Measurements from ENCODE around the gene FRMD4A. TPM values are rescaled to one million over a fixed set of nuclear protein-coding genes. Genes with fewer than 3 reads are reported as not detected.
"Not testable (repeated sequence)": the region's sequence is repeated elsewhere in the genome, so short reads cannot be mapped to it uniquely, and the experiment has no call there.

The FRMD4A gene
- total RNA-seq, 1 donor from 2014 or later: 23.0 TPM

- peak; percentile 47 for DNase-seq (ENCODE audit: low read depth)
These were observed 86.6 kb downstream of the FRMD4A start for GRCh38 chr10:14244147-14244546.

- DNase-seq (ENCODE audit: low read depth): no peak
These were observed 87.5 kb downstream of the FRMD4A start for GRCh38 chr10:14243221-14243620.

GRCh38 chr10:14241196-14241595 lies 89.5 kb downstream of the FRMD4A start:
- no peak for DNase-seq (ENCODE audit: low read depth)

DNA sequence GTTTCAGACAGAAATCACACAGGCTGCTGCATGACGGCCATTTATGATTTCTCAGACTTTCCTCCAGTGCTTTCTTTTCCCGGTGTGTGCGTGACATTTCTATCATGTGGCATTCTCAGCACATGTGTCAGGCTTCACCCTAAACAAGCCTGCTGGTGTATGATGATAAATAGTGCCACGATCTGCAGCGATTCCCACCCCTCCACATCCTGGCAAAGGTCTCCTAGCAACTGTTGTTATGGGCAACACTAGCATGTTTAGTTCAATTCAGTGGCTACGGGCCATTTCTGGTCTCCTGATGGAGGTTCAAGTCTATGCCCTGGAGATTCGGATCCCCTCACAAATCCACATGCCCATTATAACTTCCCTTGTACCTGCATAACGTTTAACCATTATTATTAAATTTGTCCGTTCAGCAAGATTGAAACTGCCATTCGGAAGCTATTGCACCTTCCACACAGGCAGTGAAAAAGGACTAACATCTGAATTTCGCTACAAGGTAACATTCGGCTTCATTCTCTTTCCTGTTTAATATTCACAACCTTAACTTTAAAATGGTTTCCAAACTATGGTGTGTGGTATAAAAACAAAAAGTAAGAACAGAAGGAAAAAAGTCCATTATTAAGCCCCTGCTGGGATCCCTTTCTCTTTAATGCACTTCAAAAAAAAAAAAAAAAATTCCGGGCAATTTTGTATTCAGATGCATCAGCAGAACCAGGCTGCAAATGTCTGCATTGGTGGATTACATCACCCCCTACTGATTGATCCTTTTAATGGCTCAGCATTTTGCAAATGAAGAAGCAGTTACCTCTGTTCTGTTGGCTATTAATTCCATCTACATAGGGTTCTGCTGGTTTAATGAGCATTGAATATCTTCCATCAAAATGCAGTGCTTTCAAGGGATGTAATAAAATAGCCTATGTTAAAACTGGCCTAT lies 90.2 kb downstream of the FRMD4A start:
- no peak for DNase-seq (ENCODE audit: low read depth)

GRCh38 chr10:14238659-14239058 lies 92.1 kb downstream of the FRMD4A start:
- not testable (repeated sequence) for DNase-seq (ENCODE audit: low read depth)

DNA sequence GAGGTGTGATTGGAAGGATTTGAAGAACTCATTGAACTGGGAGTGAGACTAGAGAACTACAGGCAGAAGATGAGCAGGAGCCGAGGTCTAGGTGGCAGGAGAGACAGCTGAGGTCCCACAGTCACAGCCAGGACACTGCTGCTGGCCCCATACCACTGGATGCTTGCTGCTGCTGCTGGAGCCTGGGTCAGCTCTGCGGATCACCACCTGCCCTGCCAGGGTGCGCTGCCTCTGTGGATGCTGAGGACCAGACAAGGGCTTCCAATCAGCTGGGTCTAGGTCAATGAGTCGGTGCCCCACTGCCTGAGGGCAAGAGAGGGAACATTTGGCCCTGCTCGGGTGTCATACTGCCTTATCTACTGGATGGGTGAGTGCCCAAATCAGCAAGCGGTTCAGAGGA lies 94.4 kb downstream of the FRMD4A start:
- no peak for DNase-seq (ENCODE audit: low read depth)

DNA sequence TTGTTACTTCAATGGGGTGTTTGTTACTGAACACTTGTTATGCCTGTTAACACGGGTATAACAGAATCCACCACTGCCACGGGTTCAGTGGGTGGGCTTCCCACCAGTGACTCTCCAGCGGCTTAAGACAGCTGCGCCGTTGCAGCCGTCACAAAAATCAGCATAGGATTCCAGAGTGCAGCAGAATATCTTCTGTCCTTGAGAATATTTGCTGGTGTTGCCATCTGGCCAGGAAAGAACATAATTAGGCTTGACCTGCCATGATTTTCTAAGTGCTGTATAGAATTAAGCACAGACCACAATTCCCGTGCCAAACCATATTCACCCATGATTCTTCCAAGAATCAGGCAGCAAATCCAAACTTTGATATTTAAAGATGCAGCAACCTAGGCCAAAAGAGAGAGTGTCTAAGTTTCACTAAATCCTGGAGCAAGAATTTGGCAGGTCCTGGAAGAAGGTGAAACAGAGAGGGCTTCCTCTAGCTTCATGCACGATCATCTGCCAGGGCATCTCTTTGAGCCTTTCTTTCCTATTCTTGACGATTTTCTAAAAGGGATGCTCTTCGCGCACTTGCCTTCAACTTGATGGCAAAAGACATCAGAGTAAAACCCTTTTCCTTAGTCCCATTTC lies 95.0 kb downstream of the FRMD4A start:
- no peak for DNase-seq (ENCODE audit: low read depth)

DNA sequence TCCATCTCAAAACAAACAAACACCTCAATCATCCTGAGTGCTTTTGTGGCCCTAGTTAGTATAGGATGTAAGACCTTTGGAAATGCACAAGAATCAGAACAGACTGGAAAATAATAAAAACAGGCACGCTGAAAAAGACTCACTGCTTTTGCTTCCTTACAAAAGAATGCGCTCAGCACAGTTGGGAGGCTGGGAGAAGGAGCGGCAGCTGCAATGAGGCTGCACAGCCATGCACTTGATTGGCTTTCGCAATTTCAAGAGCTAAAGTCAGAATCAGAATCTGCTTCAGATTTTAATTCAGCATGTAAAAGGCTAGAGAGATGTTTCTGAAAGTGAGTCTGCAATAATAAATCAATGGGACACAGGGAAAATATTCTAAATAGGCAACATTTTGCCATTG lies 97.2 kb downstream of the FRMD4A start:
- DNase-seq (ENCODE audit: low read depth): peak; percentile 34

- not testable (repeated sequence) for DNase-seq (ENCODE audit: low read depth)
These were observed 101.9 kb downstream of the FRMD4A start for GRCh38 chr10:14228798-14229197.

DNA sequence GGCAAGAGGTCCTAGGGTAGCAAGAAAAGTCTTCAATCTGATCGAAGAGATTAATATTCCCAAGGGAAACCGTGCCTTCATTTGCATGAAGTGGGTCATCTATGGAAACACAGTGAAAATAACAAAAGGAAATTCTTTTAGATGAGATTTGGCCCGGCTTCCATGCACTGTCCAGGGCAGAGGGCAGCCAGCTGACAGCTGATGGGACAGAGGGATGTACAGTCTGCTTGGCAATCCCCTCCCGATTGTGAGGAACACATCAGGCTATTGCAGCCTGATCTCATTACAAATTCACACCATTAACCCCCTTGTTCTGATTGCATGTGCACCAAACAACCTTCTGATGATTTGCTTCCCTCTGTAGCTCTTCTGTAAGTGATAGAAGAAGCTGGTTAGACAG lies 105.3 kb downstream of the FRMD4A start:
- peak; percentile 31 for DNase-seq (ENCODE audit: low read depth)

DNA sequence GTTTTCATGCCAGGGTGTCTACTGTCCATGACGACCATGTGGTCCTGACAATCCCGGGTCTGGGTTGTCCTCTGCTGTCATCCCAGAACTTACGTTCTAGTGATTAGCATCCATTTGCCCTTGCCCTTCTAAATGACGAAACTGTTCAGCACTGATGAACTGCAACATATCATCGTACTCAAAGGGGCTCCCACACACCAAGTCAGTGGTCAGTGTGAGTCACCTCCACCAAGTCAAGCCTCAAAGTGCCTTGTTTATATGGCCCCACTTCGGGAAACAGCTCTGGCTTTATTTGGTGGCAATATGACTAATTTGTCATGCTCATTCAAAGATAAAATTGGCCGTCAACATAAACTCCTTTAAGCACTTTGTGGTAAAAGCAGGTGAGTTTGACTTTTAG lies 110.7 kb downstream of the FRMD4A start:
- no peak for DNase-seq (ENCODE audit: low read depth)

DNA sequence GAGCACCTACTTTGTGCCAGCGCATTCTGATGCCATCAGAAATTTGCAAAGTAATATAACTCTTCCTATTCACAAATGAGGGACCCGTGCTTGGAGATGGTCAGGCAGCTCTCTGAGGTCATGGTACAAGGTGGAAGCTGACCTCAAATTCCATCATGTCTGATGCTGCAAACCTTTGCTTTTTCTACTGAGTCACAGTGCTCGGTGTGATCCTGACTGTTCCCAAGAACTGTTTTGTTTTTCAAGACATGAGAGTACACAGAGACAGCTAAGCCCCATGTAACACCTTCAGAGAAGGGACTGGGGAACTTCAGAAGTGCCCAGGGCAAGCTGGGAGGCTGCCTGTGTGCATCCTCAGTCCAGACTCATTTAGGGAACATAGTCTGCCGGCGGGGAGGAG lies 111.3 kb downstream of the FRMD4A start:
- DNase-seq (ENCODE audit: low read depth): no peak

- DNase-seq (ENCODE audit: low read depth): no peak
These were observed 115.1 kb downstream of the FRMD4A start for GRCh38 chr10:14215641-14216040.

DNA sequence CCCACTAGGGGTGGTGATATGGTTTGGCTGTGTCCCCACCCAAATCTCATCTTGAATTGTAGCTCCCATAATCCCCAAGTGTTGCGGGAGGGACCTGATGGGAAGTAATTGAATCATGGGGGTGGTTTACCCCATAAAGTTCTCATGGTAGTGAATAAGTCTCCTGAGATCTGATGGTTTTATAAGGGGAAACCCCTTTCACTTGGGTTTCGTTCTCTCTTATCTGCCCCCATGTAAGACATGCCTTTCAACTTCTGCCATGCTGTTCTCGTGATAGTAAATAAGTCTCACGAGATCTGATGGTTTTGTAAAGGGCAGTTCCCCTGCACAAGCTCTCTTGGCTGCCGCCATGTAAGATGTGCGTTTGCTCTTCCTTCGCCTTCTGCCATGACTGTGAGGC lies 117.0 kb downstream of the FRMD4A start:
- not testable (repeated sequence) for DNase-seq (ENCODE audit: low read depth)

GRCh38 chr10:14211610-14212009 lies 119.1 kb downstream of the FRMD4A start:
- no peak for DNase-seq (ENCODE audit: low read depth)

DNA sequence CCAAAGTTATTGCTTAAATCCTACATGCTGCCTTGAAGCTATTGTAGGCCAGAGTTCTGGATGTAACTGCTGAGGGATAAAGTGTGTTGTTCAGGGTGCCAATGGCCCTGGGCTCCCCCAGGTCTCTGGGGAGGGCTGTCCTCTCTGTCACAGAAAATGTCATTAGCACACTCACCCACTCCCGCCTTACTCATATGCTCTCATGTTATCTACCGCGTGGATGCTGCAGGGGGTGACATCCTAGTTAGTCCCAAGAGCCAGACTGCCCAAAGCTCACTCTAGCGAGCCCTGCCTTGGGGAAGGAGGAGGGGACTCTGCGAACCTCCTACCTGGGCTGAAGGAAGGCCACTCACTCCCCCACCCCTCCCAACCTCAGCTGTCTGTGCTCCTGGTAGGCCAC lies 122.5 kb downstream of the FRMD4A start:
- DNase-seq (ENCODE audit: low read depth): no peak

- no peak for DNase-seq (ENCODE audit: low read depth)
These were observed 125.5 kb downstream of the FRMD4A start for GRCh38 chr10:14205233-14205632.

GRCh38 chr10:14200698-14201544 lies 129.8 kb downstream of the FRMD4A start:
- DNase-seq (ENCODE audit: low read depth): peak; percentile 29

DNA sequence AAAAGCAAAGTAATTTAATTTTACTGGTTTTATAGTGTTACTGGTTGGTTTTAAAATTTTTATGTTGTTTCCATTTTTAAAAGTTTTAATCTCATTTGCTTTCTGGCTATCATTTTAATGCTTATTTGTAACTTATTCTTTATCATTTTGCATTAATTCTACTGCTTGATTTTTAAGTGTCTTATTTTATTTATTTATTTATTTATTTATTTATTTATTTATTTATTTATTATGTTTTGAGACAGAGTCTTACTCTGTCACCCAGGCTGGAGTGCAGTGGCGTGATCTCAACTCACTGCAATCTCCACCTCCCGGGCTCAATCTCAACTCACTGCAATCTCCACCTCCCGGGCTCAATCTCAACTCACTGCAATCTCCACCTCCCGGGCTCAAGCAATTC lies 131.6 kb downstream of the FRMD4A start:
- not testable (repeated sequence) for DNase-seq (ENCODE audit: low read depth)

DNA sequence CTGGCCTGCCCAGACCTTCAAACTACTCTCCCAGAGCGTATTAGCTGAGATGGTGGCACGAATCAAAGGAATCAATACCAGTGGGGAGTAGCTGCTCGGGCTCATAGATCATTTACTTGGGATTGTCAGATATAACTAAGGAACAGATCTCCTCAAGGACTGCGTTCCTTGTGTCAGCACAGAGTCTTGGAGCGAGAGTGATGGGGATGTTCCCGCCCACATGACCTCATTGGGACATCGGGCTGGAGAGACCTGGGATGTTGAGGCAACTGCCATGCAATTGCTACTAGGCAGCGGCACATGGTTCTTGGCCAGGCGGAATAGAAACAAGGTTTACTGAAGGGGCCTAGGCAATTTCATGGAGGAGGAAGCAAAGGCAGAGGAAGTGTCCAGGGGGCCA lies 132.6 kb downstream of the FRMD4A start:
- DNase-seq (ENCODE audit: low read depth): no peak

GRCh38 chr10:14196113-14196512 lies 134.6 kb downstream of the FRMD4A start:
- no peak for DNase-seq (ENCODE audit: low read depth)

DNA sequence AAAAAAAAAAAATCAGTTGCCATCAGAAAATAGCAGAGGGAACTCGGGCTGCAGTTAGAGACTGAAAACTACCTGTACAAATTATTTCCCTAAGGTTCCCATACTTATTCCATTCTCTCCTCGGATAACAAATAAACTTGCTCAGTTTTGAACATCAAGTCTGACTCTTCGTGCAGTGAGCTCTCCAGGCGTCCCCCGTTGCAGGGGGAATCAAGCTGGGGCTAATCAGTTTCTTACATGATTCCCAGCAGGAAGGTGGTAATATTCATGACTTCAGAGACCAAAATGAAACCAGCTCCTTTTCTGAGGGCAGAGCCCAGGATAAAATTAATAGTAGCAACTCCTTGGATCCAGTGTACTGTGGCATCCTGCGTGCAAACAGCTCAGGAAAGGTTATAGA lies 135.3 kb downstream of the FRMD4A start:
- no peak for DNase-seq (ENCODE audit: low read depth)
